ENCODE measurements around the gene CFAP20DC.

Gene CFAP20DC

DNA sequence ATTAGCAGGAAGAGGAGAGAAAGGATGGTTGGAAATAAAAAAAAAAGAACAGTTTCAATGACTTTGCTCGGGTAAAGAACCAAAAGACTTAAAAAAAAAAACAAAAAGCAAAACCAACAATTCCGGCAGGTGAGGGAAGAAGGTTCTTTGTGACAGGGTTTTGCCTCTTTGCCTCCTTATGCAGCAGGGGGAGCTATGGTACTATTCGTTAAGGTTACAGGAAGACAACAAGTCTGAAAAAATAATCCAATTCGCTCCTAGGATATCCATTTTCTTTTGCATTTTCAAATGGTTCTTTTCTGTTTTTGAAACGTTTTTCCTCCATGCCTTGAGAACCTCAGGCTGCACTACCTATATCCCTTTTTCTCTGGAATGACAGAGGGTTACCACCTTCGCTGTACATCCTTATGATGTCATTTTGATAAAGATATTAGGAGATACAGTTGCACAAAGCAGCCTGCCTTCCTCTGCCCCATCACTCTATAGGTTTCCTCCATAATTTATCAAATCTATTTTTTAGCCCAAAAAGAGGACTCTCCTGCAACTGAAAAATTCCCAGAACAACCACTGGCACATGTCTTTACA is 55.0 kb downstream of the CFAP20DC start:
- POLR2A ChIA-PET (ENCODE audit: low non-redundant PET): no interaction called here
- CTCF ChIA-PET: interaction anchor here (0.6 to 1.0 kb wide), 10 partner anchors 12 to 1988 kb away, joined by 3 to 8 read pairs (median 4); no protein-coding TSS in a partner anchor
- H3K27ac ChIP-seq: no peak overlapping the region
- TF ChIP-seq, protein P1, sequence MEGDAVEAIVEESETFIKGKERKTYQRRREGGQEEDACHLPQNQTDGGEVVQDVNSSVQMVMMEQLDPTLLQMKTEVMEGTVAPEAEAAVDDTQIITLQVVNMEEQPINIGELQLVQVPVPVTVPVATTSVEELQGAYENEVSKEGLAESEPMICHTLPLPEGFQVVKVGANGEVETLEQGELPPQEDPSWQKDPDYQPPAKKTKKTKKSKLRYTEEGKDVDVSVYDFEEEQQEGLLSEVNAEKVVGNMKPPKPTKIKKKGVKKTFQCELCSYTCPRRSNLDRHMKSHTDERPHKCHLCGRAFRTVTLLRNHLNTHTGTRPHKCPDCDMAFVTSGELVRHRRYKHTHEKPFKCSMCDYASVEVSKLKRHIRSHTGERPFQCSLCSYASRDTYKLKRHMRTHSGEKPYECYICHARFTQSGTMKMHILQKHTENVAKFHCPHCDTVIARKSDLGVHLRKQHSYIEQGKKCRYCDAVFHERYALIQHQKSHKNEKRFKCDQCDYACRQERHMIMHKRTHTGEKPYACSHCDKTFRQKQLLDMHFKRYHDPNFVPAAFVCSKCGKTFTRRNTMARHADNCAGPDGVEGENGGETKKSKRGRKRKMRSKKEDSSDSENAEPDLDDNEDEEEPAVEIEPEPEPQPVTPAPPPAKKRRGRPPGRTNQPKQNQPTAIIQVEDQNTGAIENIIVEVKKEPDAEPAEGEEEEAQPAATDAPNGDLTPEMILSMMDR (conservative IDR thresholded peaks at IDR 0.05; ENCODE audit: low read depth): peak; percentile 80
- DNase-seq (ENCODE audit: low spot score): peak; percentile 46

DNA sequence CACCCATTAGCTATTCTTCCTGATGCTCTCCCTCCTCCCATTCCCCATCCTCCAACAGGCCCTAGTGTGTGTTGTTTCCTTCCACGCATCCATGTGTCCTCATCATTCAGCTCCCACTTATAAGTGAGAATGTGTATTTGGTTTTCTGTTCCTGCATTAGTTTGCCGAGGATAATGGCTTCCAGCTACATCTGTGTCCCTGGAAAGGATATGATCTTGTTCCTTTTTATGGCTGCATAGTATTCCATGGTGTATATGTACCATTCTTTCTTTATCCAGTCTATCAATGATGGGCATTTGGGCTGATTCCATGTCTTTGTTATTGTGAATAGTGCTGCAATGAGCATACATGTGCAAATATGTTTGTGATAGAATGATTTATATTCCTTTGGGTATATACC is 56.3 kb downstream of the CFAP20DC start:
- no peak overlapping the region for H3K27ac ChIP-seq
- ChIA-PET CTCF (interaction anchor here (0.7 kb wide), 1 partner anchor 135 kb away, joined by 4 read pairs; no protein-coding TSS in a partner anchor), POLR2A (ENCODE audit: low non-redundant PET) (no interaction called here)
- DNase-seq (ENCODE audit: low spot score): no peak
- TF ChIP-seq, protein P1 (conservative IDR thresholded peaks at IDR 0.05; ENCODE audit: low read depth): no peak

DNA sequence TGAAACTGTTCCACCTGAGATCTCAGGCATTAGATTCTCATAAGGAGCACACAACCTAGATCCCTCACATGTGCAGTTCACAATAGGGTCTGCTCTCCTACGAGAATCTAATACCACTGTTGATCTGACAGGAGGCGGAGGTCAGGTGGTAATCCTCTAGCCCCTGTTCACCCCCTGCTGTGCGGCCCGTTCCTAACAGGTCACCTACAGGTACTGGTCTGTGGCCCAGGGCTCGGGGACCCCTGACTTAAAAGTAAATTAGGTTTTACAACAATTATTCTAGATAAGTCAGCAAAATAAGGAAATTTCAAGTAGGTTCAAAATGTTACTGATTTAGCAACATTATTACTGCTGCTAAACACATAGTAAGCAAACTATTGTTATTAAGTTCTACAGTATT is 58.2 kb downstream of the CFAP20DC start:
- ChIA-PET POLR2A (ENCODE audit: low non-redundant PET) (no interaction called here), CTCF (no interaction called here)
- H3K27ac ChIP-seq: no peak overlapping the region
- no peak for DNase-seq (ENCODE audit: low spot score)
- TF ChIP-seq, protein P1 (conservative IDR thresholded peaks at IDR 0.05; ENCODE audit: low read depth): no peak

DNA sequence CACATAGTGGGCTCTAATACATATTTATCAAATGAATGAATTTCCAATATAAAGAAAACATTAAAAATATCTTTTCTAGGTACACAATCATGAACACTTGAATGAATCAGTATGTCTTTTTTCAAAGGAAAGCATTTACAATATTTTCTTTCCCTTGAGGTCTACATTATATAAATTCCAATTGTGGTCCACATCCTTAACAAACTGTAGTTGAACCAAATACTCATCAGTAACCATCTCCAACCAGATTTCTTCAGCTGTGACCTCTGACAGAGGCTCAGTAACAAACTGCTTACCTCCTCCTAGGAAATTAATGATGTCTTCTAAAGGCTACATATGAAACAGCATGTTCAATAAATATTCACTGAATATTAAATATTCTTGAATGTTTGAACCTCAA is 58.8 kb downstream of the CFAP20DC start:
- TF ChIP-seq, protein P1 (conservative IDR thresholded peaks at IDR 0.05; ENCODE audit: low read depth): no peak

DNA sequence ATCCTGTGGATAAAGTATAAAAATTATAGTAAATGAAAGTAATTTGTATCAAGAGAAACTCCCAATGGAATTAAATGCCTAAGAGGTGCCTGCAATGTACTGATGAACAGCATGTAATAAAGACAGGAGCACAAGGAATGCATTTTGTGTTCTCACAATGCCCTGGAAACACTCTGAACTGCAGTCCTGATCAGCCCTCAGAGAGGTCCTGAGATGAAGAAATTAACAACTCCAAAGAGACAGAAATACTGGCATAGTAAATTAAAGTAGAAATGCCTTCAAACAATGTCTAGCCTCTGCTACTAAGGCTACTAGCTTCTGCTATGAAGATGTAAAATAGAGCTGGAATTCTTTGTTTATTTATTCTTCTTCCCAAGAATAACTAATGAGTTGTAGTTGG is 59.9 kb downstream of the CFAP20DC start:
- CTCF ChIA-PET: no interaction called here
- DNase-seq (ENCODE audit: low spot score): no peak
- TF ChIP-seq, protein P1 (conservative IDR thresholded peaks at IDR 0.05; ENCODE audit: low read depth): no peak
- POLR2A ChIA-PET (ENCODE audit: low non-redundant PET): no interaction called here
- no peak overlapping the region for H3K27ac ChIP-seq

More for the DNA sequence above, 58.8 kb downstream of the CFAP20DC start:
- no peak for DNase-seq (ENCODE audit: low spot score)
- no peak overlapping the region for H3K27ac ChIP-seq
- ChIA-PET POLR2A (ENCODE audit: low non-redundant PET) (no interaction called here), CTCF (no interaction called here)

GRCh38 chr3:58989163-58989562 is 60.7 kb downstream of the CFAP20DC start:
- peak; percentile 3 for DNase-seq (ENCODE audit: low spot score)
- CTCF ChIA-PET: no interaction called here
- POLR2A ChIA-PET (ENCODE audit: low non-redundant PET): no interaction called here

More at GRCh38 chr3:58989163-58989562, 60.7 kb downstream of the CFAP20DC start:
- H3K27ac ChIP-seq: no peak overlapping the region
- TF ChIP-seq, protein P1 (conservative IDR thresholded peaks at IDR 0.05; ENCODE audit: low read depth): no peak

Measured in RWPE1 (cell line).